Measurements from ENCODE around the gene SLC25A34. TPM values are rescaled to one million over a fixed set of nuclear protein-coding genes. Genes with fewer than 3 reads are reported as not detected.

SLC25A34 gene
- total RNA-seq, 1 donor from 2014 or later: 3.0 TPM

DNA sequence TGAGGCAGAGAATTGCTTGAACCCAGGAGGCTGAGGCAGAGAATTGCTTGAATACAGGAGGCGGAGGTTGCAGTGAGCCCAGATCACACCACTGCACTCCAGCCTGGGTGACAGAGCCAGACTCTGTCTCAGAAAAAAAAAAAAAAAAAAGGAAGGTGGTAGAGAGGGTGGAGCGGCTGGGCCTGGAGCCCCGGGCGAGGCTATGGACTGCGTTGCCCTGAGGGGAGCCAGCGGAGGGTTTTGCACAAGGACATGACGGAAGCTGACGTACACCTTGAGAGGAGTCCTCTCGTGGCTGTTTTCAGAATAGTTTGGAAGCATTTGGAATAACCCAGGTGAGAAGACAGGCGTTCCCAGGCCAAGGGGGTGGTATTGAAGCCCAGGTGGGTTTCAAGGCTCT lies 15.7 kb downstream of the SLC25A34 start:
- ATAC-seq (no peak), DNase-seq (no peak)
- H3K27ac ChIP-seq: no peak overlapping the region
- H3K36me3 ChIP-seq: no peaks in the 10 kb centered on the region
- H3K27me3 ChIP-seq: no peaks in the 10 kb centered on the region
- peaks cover 19% of the 10 kb centered on the region for H3K4me1 ChIP-seq
- H3K4me3 ChIP-seq: no peak overlapping the region
- TF ChIP-seq, protein P1, sequence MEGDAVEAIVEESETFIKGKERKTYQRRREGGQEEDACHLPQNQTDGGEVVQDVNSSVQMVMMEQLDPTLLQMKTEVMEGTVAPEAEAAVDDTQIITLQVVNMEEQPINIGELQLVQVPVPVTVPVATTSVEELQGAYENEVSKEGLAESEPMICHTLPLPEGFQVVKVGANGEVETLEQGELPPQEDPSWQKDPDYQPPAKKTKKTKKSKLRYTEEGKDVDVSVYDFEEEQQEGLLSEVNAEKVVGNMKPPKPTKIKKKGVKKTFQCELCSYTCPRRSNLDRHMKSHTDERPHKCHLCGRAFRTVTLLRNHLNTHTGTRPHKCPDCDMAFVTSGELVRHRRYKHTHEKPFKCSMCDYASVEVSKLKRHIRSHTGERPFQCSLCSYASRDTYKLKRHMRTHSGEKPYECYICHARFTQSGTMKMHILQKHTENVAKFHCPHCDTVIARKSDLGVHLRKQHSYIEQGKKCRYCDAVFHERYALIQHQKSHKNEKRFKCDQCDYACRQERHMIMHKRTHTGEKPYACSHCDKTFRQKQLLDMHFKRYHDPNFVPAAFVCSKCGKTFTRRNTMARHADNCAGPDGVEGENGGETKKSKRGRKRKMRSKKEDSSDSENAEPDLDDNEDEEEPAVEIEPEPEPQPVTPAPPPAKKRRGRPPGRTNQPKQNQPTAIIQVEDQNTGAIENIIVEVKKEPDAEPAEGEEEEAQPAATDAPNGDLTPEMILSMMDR (IDR thresholded peaks at IDR 0.05): no peak
- H3K9me3 ChIP-seq: no peaks in the 10 kb centered on the region
- intact Hi-C loops (cut with DNase I): no loop called here

DNA sequence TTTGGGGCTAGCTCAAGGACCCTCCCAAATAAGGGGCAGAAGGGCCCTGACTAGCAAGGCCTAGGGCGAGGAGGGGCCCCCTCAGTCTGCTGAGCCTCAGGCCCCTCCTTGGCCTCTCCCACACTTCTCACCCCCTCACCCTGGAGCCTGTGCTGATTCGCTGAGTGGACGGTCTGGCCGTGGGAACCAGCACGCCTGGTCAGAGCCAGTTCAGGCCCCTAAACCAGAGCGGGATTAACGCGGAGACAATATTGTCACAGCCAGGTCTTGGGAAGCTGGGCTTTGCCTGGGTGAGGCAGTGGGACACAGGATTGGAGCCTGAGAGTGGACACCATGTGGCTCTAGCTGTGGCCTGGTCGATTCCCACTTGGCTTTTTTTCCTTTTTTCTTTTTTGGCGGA lies 17.7 kb downstream of the SLC25A34 start:
- H3K27ac ChIP-seq: no peak overlapping the region
- H3K4me3 ChIP-seq: no peak overlapping the region
- no peak for ATAC-seq
- TF ChIP-seq, protein P1 (IDR thresholded peaks at IDR 0.05): no peak
- H3K36me3 ChIP-seq: no peaks in the 10 kb centered on the region
- peaks cover 7% of the 10 kb centered on the region for H3K27me3 ChIP-seq
- no peak for DNase-seq
- peaks cover 27% of the 10 kb centered on the region for H3K4me1 ChIP-seq
- no peaks in the 10 kb centered on the region for H3K9me3 ChIP-seq
- intact Hi-C loops (cut with DNase I): no loop called here

DNA sequence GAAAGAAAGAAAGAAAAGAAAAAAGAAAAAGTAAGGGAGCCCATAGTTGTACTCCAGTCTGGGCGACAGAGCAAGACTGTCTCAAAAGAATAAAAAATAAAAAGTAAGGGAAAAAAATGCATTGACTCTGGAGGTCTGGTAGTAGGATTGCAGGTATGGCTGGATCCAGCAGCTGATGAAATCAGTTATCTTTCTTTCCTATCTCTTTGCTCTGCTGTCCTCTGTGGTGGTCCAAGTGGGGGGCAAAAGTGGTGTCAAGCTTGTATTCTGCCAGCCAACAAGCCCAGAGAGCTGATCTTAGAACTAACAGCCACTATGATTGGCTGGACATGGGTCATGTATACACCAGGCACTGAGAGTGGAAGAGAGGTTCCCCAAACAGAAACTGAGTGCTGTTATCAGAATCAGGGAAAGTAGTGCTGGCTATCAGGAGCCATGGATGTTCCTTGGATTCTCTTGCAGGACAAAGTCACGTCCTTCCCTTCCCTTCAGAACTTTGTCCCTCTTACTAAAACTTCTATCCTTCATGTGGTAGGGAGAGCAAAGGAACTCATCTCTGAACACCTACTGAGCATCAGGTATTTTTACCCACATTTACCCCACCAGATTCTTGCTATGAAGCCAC lies 19.1 kb downstream of the SLC25A34 start:
- Histone ChIP-seq H3K9me3 (no peaks in the 10 kb centered on the region), H3K4me3 (no peak overlapping the region), H3K27ac (no peak overlapping the region), H3K4me1 (peaks cover 20% of the 10 kb centered on the region), H3K36me3 (no peaks in the 10 kb centered on the region), H3K27me3 (peaks cover 21% of the 10 kb centered on the region)
- DNase-seq: no peak
- intact Hi-C loops (cut with DNase I): no loop called here
- TF ChIP-seq, protein P1 (IDR thresholded peaks at IDR 0.05): no peak
- ATAC-seq: no peak

DNA sequence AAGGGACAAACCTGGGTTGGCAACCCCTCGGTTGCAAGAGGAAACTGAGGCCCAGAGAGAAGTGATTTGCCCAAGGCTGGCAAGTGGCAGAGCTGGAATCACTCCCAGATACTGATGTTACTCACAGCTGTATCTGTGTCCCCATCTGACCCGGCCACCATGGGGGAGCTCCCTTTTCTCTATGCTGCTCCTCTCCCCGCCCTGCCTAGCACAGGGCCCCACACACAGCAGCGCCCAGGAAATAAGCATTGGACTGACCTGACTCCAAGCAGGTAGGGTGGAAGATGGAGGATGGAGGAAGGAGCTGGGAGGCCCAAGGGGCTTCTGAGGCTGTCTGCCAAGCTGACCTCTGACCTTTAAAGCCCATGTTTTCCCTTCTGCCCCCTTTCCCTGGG lies 19.6 kb downstream of the SLC25A34 start:
- DNase-seq (no peak), ATAC-seq (no peak)
- H3K36me3 ChIP-seq: no peaks in the 10 kb centered on the region
- H3K4me1 ChIP-seq: peaks cover 17% of the 10 kb centered on the region
- peaks cover 22% of the 10 kb centered on the region for H3K27me3 ChIP-seq
- no peaks in the 10 kb centered on the region for H3K9me3 ChIP-seq
- intact Hi-C loops (cut with DNase I): no loop called here
- TF ChIP-seq, protein P1 (IDR thresholded peaks at IDR 0.05): no peak
- H3K4me3 ChIP-seq: no peak overlapping the region
- H3K27ac ChIP-seq: no peak overlapping the region

DNA sequence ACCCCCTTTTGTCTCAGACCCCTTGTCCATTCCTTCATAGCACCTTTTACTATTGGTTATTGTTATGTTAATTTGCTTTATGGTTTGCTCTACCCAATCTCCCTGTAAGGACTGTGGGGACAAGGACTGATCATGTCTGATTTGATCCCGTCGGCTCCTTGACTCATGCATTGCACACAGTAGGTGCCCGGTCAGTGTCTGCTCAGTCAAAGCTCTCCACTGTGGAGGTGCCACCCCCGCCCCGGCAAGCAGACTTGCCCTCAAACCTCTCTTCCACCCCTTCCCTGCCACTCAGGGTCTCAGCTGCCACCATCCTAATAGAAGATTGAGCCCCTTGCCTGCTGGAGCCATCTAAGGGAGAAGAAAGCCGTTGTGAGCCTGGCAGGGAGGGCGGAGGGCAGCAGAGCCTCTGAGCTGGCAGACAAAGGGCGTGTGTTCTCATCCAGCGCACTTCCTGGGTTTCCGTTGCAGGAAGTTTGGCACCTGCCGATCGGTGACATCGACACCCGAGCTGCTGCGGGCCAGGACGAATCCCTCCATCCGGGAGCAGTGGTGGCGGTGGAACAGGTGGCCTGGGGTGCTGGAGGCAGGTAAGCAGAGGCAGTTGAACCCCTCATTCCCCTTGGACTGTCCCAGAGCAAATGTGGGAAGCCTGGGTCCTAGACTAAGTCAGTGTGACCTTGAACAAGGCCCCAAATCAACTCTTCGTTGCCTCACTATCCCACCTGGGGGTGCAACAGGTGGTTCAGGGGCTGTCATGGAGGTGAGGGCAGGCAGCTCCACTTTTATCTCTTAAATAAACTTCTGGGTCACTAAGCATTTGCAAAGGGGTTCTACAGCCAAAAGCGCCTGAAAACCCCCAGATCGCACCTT lies 20.3 kb downstream of the SLC25A34 start:
- Histone ChIP-seq H3K27me3 (peaks cover 22% of the 10 kb centered on the region), H3K36me3 (no peaks in the 10 kb centered on the region), H3K4me1 (peaks cover 17% of the 10 kb centered on the region), H3K4me3 (no peak overlapping the region), H3K9me3 (no peaks in the 10 kb centered on the region), H3K27ac (no peak overlapping the region)
- intact Hi-C loops (cut with DNase I): no loop called here
- no peak for DNase-seq
- ATAC-seq: no peak
- TF ChIP-seq, protein P1 (IDR thresholded peaks at IDR 0.05): no peak

All from upper lobe of right lung (tissue), 1 donor.